HG03064 (cell line): ENCODE measurements around the gene TTF1.
"Not testable (repeated sequence)": the region's sequence is repeated elsewhere in the genome, so short reads cannot be mapped to it uniquely, and the experiment has no call there.

Experiments used
- ATAC-seq: cut with Tn5 transposase; IDR thresholded peaks from one replicate; pipeline ENCODE4 v1.9.1; 2021; ENCODE audit warnings: low read depth; ENCODE audit not compliant: unreplicated experiment

TTF1 gene

GRCh38 chr9:132414731-132415130 lies 8.1 kb upstream of the TTF1 start:
- no peak for ATAC-seq

GRCh38 chr9:132413926-132414325 lies 7.3 kb upstream of the TTF1 start:
- ATAC-seq: no peak

GRCh38 chr9:132412089-132412488 lies 5.4 kb upstream of the TTF1 start:
- no peak for ATAC-seq

- ATAC-seq: no peak
Measured at GRCh38 chr9:132411091-132411508, 4.5 kb upstream of the TTF1 start.

GRCh38 chr9:132410642-132411041 lies 4.0 kb upstream of the TTF1 start:
- no peak for ATAC-seq

DNA sequence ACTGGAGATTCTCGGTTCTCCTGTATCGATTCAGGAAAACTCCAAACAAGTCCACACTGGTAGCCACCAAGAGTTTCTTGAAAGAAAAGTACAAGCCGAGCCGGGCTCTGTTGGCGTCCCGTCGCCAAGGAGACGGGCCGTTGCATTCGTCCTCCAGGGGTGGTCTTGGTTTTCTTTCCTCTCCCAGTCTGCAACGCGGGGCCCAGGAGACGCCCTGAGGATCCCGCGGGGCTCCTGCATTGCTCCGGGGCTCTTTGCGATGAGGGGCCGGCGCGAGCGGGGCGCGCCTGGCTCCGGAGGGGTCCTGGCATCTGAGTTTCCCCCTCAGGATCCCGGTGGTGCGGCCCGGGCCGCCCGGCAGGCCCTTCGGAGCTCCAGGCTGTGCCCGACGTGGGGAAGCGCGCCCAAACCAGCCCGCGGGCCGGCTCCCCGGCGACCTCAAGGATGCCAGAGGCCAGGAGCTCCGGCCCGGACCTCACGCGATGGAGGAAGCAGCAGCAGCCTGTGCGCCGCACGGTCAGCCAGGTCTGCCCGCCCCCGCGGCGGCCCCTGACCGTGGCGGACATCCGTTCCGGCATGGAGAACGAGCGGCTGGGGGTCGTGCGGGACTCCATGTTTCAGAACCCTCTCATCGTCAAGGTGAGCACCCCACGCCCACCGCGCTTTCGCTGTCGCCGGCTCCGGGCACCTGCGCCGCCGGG lies 3.3 kb upstream of the TTF1 start, which contains the start of gene CFAP77:
CFAP77 (plus strand) TSS at position 384 of the 701 bp plus-strand sequence; CDS start at position 445, 61 bp downstream.
- no peak for ATAC-seq

DNA sequence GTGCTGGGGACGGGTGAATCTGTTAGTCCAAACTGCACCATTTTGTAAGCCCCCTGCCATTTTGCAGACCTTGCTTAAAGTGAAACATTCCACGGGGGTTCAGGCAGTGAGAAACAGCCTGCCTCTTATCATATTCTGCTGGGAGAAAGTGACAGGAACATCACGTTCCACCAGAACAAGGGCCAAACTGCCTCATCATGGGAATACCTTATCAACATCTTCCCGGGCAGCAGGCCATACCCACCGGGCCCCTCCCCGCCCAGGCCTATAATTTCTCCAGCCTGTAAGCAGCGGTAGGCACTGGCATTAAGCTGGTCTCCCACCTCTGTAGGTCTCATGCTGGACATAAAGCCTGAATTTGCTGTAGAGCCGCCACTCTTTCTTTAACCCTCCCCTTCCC lies 1.9 kb upstream of the TTF1 start:
- ATAC-seq: no peak

DNA sequence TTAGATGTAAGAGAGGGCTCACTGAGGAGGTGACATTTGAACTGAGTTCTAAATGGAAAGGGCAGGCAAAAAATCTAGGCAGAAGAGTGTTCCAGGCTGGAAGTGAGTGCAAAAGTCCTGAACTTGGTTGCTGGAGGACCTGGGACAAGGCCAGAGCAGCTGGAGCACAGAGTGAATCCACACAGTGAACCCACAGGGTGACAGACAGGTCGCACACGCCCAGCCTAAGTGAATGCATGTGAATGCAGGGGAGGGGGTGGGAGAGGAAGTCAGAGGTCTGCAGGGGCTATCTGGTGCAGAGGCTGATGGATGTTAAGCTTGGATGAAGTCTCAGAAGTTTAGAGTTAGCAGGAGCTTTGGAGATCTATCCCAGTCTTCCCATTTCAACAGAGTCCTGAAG lies 556 bp upstream of the TTF1 start:
- no peak for ATAC-seq

DNA sequence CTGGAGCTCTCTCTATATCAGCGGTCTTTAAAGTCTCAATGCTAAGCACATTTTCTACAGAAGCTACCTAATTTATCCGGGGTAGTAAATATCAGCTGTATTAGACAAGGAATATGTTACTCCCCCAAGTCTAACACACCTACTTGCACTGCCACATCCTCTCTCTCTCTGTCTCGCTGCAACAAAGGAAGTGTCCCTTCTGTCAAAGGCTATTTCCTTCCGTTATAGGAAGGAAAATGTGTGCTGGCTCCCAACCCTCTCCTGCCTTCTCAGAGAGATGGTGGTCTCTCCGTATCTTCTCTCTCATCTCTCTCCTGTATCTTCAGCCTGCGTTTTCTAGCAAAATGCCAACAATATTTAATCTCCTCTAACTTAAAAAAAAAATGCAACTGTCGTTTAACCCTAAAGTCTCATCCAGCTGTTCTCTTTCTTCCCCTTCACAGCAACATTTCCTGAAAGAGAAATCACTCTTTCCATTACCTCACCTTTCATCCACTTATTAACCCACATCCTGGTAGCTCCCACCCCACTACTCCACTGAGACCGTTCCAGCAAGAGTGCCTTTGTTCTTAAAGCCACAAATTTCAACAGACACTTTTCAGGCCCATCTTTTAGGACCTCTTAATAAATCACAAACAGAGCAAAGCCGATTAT lies 2.3 kb downstream of the TTF1 start:
- ATAC-seq: no peak

GRCh38 chr9:132401824-132402223 lies 4.8 kb downstream of the TTF1 start:
- no peak for ATAC-seq

- ATAC-seq: no peak
Measured at GRCh38 chr9:132395560-132395959, 11.1 kb downstream of the TTF1 start.

DNA sequence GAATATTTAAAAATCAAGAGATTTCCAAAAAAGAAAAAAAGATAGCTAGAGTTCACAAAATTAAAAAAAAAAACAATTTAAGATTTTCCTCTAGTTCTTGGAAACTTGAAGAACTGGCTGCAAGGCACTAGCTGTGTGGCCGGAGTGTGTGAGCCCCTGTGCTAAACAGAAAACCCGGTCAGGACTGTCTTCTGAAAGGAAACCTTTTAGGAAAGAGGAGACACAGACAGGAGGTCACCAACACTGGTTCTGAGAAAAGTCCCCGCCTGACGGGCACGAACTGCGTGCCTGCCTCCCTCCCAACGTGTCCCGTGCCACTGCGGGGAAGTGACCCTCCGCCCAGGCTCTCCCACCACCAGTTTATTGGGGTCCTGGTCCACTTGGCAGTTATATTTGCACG lies 15.2 kb downstream of the TTF1 start:
- ATAC-seq: no peak

DNA sequence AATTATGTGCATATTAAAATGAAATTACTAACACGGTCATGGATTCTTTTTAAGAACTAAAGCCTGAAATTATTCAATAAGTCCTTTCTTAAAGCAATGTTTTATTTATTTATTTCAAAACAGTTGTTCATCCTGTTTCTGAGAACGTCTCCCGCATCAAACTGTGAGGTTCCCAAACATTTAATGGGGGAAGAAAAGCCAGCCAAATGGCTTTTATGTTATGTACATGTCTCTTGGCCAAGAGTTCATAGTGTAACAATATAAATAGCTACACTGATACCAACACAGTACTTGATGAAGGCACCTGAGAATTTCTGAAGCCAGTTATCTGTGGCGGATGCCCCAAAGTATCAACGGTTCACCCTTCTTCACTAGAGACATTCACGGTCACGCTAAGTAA lies 15.7 kb downstream of the TTF1 start:
- no peak for ATAC-seq

DNA sequence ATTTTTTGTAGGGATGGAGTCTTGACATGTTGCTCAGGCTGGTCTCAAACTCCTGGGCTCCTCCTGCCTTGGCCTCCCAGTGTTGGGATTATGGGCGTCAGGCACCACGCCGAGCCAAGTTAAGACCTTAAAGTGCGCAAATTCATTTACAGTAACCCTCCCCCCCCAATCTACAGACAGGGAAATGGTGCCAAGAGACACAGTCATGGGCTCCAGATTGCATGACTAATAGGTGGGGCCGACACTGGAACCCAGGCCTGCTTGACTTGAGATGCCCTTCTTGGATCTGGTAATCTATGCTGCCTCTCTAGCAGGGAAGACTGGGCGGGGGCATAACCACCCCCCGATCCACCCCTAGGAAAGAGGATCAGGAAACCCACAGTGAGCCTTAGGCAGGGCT lies 19.5 kb downstream of the TTF1 start:
- ATAC-seq: no peak

GRCh38 chr9:132384376-132384775 lies 22.3 kb downstream of the TTF1 start:
- no peak for ATAC-seq

- no peak for ATAC-seq
Measured at GRCh38 chr9:132383462-132383883, 23.2 kb downstream of the TTF1 start.

GRCh38 chr9:132381966-132382541 lies 24.6 kb downstream of the TTF1 start:
- no peak for ATAC-seq

DNA sequence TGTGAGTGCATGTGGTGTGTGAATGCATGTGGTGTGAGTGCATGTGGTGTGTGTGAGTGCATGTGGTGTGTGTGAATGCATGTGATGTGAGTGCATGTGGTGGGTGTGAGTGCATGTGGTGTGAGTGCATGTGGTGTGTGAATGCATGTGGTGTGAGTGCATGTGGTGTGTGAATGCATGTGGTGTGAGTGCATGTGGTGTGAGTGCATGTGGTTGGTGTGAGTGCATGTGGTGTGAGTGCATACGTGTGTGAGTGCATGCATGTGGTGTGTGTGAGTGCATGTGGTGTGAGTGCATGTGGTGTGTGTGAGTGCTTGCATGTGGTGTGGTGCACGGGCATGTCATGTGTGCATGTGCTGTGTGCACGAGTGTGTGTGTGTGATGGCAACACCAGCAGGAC lies 28.2 kb downstream of the TTF1 start:
- not testable (repeated sequence) for ATAC-seq

DNA sequence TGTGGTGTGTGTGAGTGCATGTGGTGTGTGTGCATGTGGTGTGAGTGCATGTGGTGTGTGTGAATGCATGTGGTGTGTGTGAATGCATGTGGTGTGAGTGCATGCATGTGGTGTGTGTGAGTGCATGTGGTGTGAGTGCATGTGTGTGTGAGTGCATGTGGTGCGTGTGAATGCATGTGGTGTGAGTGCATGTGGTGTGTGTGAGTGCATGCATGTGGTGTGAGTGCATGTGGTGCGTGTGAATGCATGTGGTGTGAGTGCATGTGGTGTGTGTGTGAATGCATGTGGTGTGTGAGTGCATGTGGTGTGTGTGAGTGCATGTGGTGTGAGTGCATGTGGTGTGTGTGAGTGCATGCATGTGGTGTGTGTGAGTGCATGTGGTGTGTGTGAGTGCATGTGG lies 28.9 kb downstream of the TTF1 start:
- not testable (repeated sequence) for ATAC-seq

DNA sequence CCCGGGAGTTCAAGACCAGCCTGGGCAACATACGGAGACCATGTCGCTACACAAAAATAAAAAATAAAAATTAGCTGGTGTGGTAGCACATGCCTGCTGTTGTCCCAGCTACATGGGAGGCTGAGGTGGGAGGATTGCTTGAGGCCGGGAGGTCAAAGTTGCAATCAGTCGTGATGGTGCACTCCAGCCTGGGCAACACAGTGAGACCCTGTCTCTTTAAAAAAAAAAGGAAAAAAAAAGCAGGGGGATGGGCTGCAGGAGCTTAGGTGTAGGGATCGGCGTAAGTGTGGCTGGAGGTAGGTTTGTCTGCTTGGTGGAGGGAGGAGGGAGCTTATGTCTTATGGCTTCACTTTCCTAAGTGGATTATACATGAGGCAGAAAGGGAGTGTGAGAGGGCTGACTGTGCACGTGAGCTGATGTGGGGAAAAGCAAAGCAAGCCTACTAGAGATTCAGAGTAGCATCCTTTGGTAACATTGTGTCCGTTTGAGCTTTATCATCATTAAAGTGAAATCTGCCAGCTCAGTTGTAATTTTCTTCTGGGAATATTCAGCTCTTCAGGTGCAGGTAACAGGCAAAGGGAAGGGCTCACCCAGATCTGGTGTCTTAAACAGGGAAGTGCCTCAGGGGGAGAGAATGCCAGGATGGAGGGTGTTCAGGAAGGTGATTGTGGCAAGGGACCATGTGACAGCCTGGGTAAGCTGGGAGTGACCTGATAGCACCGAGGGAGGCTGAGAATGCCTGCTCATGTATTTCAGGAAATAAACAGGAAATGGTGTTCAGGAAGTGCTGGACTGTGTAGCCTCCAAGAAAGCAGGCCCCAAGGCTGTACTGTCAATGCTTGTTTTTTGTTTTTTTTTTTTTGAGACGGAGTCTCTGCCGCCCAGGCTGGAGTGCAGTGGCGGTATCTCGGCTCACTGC lies 34.2 kb downstream of the TTF1 start:
- ATAC-seq: no peak

DNA sequence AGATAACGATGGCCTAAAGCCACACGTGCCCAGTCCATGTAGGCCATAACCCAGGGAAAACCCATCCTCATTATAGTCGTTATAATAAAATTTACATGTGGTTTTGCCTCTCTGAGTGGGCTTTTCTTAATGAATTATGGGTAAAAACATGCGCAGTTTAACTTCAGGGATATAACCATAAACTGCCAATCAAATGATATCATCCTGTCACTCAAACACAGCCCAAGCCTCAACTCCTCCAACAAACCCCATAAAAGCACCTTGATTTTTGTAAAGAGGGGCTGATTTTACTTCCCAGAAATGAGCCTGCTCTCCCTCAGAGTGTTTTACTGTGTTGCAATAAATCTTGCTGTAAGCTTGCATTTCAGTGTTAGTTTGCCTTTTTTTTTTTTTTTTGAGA lies 36.0 kb downstream of the TTF1 start:
- no peak for ATAC-seq
